GM23338 (cell line): ENCODE results near the gene APOA1.

Experiments used
- POLR2AphosphoS5 ChIP-seq: IDR thresholded peaks from 2 replicates; pipeline ENCODE4 v1.6.1; 2016; ENCODE audit warnings: antibody characterized with exemption, low read depth
- ZNF331 ChIP-seq: fragments of 250-450 bp; sonication (Bioruptor Pico); IDR thresholded peaks from 2 replicates; pipeline ENCODE4 v1.5.0; 2020; ENCODE audit warnings: low read depth, mild to moderate bottlenecking, moderate library complexity

- no peak for TF ChIP-seq POLR2AphosphoS5
- no peak for TF ChIP-seq ZNF331 (CRISPR knock-in tag)
Measured at GRCh38 chr11:116849486-116849885, 12.1 kb upstream of the APOA1 start.
